Activated CD4-positive, alpha-beta T cell treated with anti-CD3 and anti-CD28 coated beads, Interleukin-2, amount 10 ng/mL, durations not matched to agents 7 days and 5 days (primary cell): ENCODE data around the gene CMTM1. TPM values are rescaled to one million over a fixed set of nuclear protein-coding genes. Genes with fewer than 3 reads are reported as not detected.
"Not testable (repeated sequence)": the region's sequence is repeated elsewhere in the genome, so short reads cannot be mapped to it uniquely, and the experiment has no call there.

Experiments used
- CTCF ChIA-PET: fragments of 350-600 bp; sonication (Branson Sonifier 250); formaldehyde crosslinking; loops from one replicate; lab custom pipeline; 2021; ENCODE audit warnings: antibody characterized with exemption; lab: Charles Lee
- POLR2A ChIA-PET: fragments of 350-600 bp; sonication (Branson Sonifier 250); formaldehyde crosslinking; loops from one replicate; lab custom pipeline; 2021; ENCODE audit warnings: antibody characterized with exemption; lab: Charles Lee
- DNase-seq: peaks from one replicate; pipeline ENCODE4 v3.0.0-alpha.2; 2020
- H3K27ac Mint-ChIP-seq: one replicate; pipeline ENCODE4 v1.8.0; 2021; ENCODE audit warnings: mild to moderate bottlenecking, moderate library complexity, mixed read lengths
- H3K27me3 Mint-ChIP-seq: one replicate; pipeline ENCODE4 v1.8.0; 2021; ENCODE audit warnings: mixed read lengths
- H3K36me3 Mint-ChIP-seq: one replicate; pipeline ENCODE4 v1.8.0; 2021; ENCODE audit warnings: low read depth, mixed read lengths
- H3K4me1 Mint-ChIP-seq: one replicate; pipeline ENCODE4 v1.8.0; 2021; ENCODE audit warnings: mixed read lengths
- H3K4me3 Mint-ChIP-seq: one replicate; pipeline ENCODE4 v1.8.0; 2021; ENCODE audit warnings: mild to moderate bottlenecking, moderate library complexity, mixed read lengths
- H3K9me3 Mint-ChIP-seq: one replicate; pipeline ENCODE4 v1.8.0; 2021; ENCODE audit warnings: mixed read lengths
- total RNA-seq, 2 experiments: library from RNA; stranded (reverse); gene quantifications; one replicate each; pipeline ENCODE4 v1.2.3, GENCODE V29; 2021

The CMTM1 gene
- total RNA-seq, 2 experiments from 2014 or later: 12.3 to 15.3 TPM

DNA sequence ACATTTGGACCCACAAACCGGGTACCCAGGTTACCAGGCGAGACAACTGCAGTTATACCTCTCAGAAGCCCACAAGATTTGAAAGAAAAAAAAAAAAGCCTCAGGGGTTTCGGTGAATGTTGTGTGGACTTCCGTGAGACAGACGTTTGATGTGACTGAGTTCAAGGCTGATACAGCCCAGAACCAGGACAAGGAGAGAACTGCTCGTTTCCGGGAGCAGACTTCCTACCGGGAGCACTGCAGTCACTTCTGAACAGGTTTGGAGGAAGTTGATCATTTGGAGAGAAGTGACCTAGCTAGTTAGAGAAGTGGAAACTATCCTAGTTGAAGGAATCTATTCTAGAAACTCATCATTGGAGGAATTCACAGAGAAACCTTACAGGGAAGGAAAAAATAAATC lies 13.0 kb upstream of the CMTM1 start:
- H3K27me3 Mint-ChIP-seq: no peaks in the 10 kb centered on the region
- CTCF ChIA-PET: interaction anchor here (1.0 to 3.9 kb wide), 7 partner anchors 10 to 51 kb away, joined by 3 to 29 read pairs (median 6); partner anchors contain the start of gene CMTM2
- H3K36me3 Mint-ChIP-seq: peaks cover 44% of the 10 kb centered on the region

GRCh38 chr16:66554021-66554420 lies 12.2 kb upstream of the CMTM1 start:
- Mint-ChIP-seq H3K27me3 (no peaks in the 10 kb centered on the region), H3K4me3 (peak overlapping the region; percentile 96), H3K9me3 (no peaks in the 10 kb centered on the region), H3K36me3 (peaks cover 49% of the 10 kb centered on the region), H3K4me1 (peaks cover 74% of the 10 kb centered on the region), H3K27ac (peak overlapping the region; percentile 95)
- DNase-seq: no peak
- CTCF ChIA-PET: interaction anchor here (0.9 to 1.8 kb wide), 6 partner anchors 9 to 148 kb away, joined by 3 to 5 read pairs (median 4); partner anchors contain the start of gene CMTM2
- POLR2A ChIA-PET: no interaction called here

More for the DNA sequence above, 13.0 kb upstream of the CMTM1 start:
- peak overlapping the region; percentile 95 for H3K27ac Mint-ChIP-seq
- H3K9me3 Mint-ChIP-seq: no peaks in the 10 kb centered on the region
- peaks cover 76% of the 10 kb centered on the region for H3K4me1 Mint-ChIP-seq
- peak overlapping the region; percentile 96 for H3K4me3 Mint-ChIP-seq
- peak; percentile 14 for DNase-seq
- POLR2A ChIA-PET: interaction anchor here (0.7 to 1.3 kb wide), 3 partner anchors 9 to 36 kb away, joined by 4 to 5 read pairs (median 4); no protein-coding TSS in a partner anchor

DNA sequence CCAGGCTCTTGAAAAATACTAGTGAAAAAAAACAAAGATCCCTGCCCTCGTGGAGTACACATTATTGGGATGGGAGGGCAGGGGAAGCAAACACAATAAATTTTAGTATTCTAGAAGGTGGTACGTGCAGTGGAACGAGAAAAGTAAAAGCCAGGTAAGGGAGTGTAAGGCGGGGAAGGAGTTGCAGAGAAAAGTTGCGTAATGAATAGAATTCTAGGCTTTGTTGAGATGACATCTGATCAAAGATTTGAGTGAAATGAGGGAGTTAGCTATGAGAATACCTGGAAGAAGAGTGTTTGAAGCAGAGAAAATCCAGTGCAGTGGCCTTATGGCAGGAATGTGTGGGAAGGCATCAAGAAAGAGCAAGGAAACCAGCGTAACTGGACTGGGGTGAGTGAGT lies 11.7 kb upstream of the CMTM1 start:
- peak overlapping the region; percentile 96 for H3K4me3 Mint-ChIP-seq
- POLR2A ChIA-PET: no interaction called here
- H3K4me1 Mint-ChIP-seq: peaks cover 75% of the 10 kb centered on the region
- no peak overlapping the region for H3K27ac Mint-ChIP-seq
- peaks cover 54% of the 10 kb centered on the region for H3K36me3 Mint-ChIP-seq
- no peaks in the 10 kb centered on the region for H3K27me3 Mint-ChIP-seq
- no peak for DNase-seq
- H3K9me3 Mint-ChIP-seq: no peaks in the 10 kb centered on the region
- CTCF ChIA-PET: interaction anchor here (0.9 to 1.5 kb wide), 5 partner anchors 9 to 148 kb away, joined by 3 to 4 read pairs (median 3); no protein-coding TSS in a partner anchor

DNA sequence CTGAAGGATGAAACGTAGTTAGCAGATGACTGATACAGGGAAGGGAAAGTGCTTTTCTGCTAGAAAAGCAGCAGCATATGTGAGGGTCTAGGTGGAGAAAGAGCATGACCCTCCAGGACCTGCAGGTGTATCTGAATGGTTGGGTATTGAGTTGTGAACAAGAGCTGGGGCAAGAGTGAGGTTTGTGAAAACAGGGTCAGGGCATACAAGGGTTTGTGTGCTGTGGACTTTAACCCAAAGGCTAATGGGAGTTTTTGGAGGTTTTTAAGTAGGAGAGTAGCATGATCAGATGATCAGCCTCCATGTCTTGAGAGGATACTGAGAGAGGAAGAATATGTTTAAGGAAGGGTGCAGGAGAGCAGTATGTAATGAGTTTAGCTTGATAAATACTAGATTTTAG lies 6.1 kb upstream of the CMTM1 start:
- DNase-seq: no peak
- H3K27me3 Mint-ChIP-seq: no peaks in the 10 kb centered on the region
- H3K27ac Mint-ChIP-seq: peak overlapping the region; percentile 17
- ChIA-PET CTCF (interaction anchor here (0.6 to 2.0 kb wide), 4 partner anchors 10 to 49 kb away, joined by 3 to 5 read pairs (median 3); no protein-coding TSS in a partner anchor), POLR2A (no interaction called here)
- H3K4me3 Mint-ChIP-seq: no peak overlapping the region
- H3K36me3 Mint-ChIP-seq: peaks cover 60% of the 10 kb centered on the region
- H3K9me3 Mint-ChIP-seq: no peaks in the 10 kb centered on the region
- H3K4me1 Mint-ChIP-seq: peaks cover 80% of the 10 kb centered on the region

GRCh38 chr16:66561381-66562080 lies 4.7 kb upstream of the CMTM1 start:
- Mint-ChIP-seq H3K4me3 (no peak overlapping the region), H3K27ac (peak overlapping the region; percentile 47), H3K36me3 (peaks cover 61% of the 10 kb centered on the region), H3K27me3 (no peaks in the 10 kb centered on the region), H3K9me3 (no peaks in the 10 kb centered on the region), H3K4me1 (peaks cover 68% of the 10 kb centered on the region)
- no peak for DNase-seq
- ChIA-PET POLR2A (interaction anchor here (0.6 kb wide), 1 partner anchor 9 kb away, joined by 5 read pairs; the partner anchor contains the start of gene CKLF), CTCF (interaction anchor here (0.7 to 1.2 kb wide), 5 partner anchors 11 to 39 kb away, joined by 3 to 4 read pairs (median 3); no protein-coding TSS in a partner anchor)

GRCh38 chr16:66562409-66562808 lies 3.8 kb upstream of the CMTM1 start:
- Mint-ChIP-seq H3K36me3 (peaks cover 68% of the 10 kb centered on the region), H3K27ac (peak overlapping the region; percentile 56), H3K9me3 (no peaks in the 10 kb centered on the region), H3K4me1 (peaks cover 66% of the 10 kb centered on the region), H3K4me3 (no peak overlapping the region), H3K27me3 (no peaks in the 10 kb centered on the region)
- ChIA-PET CTCF (interaction anchor here (1.0 to 1.7 kb wide), 6 partner anchors 9 to 40 kb away, joined by 3 to 4 read pairs (median 3); partner anchors contain the start of gene CKLF), POLR2A (interaction anchor here (0.6 kb wide), 1 partner anchor 10 kb away, joined by 5 read pairs; the partner anchor contains the start of gene CKLF)
- DNase-seq: no peak

GRCh38 chr16:66562986-66563385 lies 3.3 kb upstream of the CMTM1 start:
- CTCF ChIA-PET: interaction anchor here (1.1 to 2.1 kb wide), 5 partner anchors 9 to 22 kb away, joined by 3 to 11 read pairs (median 4); partner anchors contain the start of genes CKLF and CMTM2
- no peak overlapping the region for H3K4me3 Mint-ChIP-seq
- H3K9me3 Mint-ChIP-seq: no peaks in the 10 kb centered on the region

GRCh38 chr16:66563574-66564334 lies 2.5 kb upstream of the CMTM1 start:
- no peaks in the 10 kb centered on the region for H3K27me3 Mint-ChIP-seq
- DNase-seq: no peak
- peaks cover 66% of the 10 kb centered on the region for H3K36me3 Mint-ChIP-seq
- H3K9me3 Mint-ChIP-seq: no peaks in the 10 kb centered on the region
- CTCF ChIA-PET: interaction anchor here (0.6 to 2.1 kb wide), 6 partner anchors 10 to 69 kb away, joined by 3 to 11 read pairs (median 4); partner anchors contain the start of gene CMTM2
- POLR2A ChIA-PET: interaction anchor here (1.1 to 1.4 kb wide), 2 partner anchors 12 to 34 kb away, joined by 4 read pairs; partner anchors contain the start of gene CKLF
- H3K4me1 Mint-ChIP-seq: peaks cover 56% of the 10 kb centered on the region
- H3K4me3 Mint-ChIP-seq: no peak overlapping the region
- no peak overlapping the region for H3K27ac Mint-ChIP-seq

More at GRCh38 chr16:66562986-66563385, 3.3 kb upstream of the CMTM1 start:
- Mint-ChIP-seq H3K27me3 (no peaks in the 10 kb centered on the region), H3K4me1 (peaks cover 62% of the 10 kb centered on the region), H3K36me3 (peaks cover 70% of the 10 kb centered on the region), H3K27ac (peak overlapping the region; percentile 56)
- DNase-seq: no peak
- POLR2A ChIA-PET: interaction anchor here (1.1 kb wide), 1 partner anchor 11 kb away, joined by 4 read pairs; the partner anchor contains the start of gene CKLF

DNA sequence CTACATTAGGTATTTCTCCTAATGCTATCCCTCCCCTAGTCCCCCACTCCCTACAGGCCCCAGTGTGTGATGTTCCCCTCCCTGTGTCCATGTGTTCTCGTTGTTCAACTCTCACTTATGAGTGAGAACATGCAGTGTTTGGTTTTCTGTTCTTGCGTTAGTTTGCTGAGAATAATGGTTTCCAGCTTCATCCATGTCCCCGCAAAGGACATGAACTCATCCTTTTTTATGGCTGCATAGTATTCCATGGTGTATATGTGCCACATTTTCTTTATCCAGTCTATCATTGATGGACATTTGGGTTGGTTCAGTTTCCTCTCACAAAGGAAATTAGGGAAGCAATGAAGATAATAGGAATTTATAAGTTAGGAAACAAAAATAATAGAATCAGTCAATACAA lies 1.0 kb downstream of the CMTM1 start:
- H3K27ac Mint-ChIP-seq, DNase-seq, H3K9me3 Mint-ChIP-seq, POLR2A ChIA-PET, H3K4me3 Mint-ChIP-seq, H3K27me3 Mint-ChIP-seq: not testable (repeated sequence)
- CTCF ChIA-PET: interaction anchor here (1.0 kb wide), 1 partner anchor 13 kb away, joined by 3 read pairs; no protein-coding TSS in a partner anchor
- H3K4me1 Mint-ChIP-seq: peaks cover 24% of the 10 kb centered on the region
- H3K36me3 Mint-ChIP-seq: peaks cover 41% of the 10 kb centered on the region

DNA sequence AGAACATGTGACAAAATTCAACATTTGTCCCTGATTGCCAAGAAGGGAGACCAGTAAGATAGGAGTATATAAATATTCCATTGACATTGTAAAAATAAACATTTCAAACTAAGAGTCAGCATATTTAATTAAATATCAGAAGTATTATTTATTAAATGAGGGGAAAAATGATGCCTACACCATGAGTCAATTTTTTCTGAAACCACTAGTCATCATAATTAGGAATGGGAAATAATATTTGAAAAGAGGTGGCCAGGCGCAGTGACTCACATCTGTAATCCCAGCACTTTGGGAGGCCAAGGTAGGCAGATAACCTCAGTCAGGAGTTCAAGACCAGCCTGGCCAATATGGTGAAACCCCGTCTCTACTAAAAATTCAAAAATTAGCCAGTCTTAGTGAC lies 2.1 kb downstream of the CMTM1 start:
- no peak overlapping the region for H3K27ac Mint-ChIP-seq
- ChIA-PET CTCF (no interaction called here), POLR2A (no interaction called here)
- no peak overlapping the region for H3K4me3 Mint-ChIP-seq
- DNase-seq: no peak
- no peaks in the 10 kb centered on the region for H3K9me3 Mint-ChIP-seq
- peaks cover 41% of the 10 kb centered on the region for H3K36me3 Mint-ChIP-seq
- no peaks in the 10 kb centered on the region for H3K27me3 Mint-ChIP-seq
- H3K4me1 Mint-ChIP-seq: peaks cover 13% of the 10 kb centered on the region

- Mint-ChIP-seq H3K27me3 (no peaks in the 10 kb centered on the region), H3K4me3 (no peak overlapping the region), H3K4me1 (peaks cover 7% of the 10 kb centered on the region), H3K36me3 (peaks cover 37% of the 10 kb centered on the region), H3K27ac (no peak overlapping the region), H3K9me3 (no peaks in the 10 kb centered on the region)
- POLR2A ChIA-PET: no interaction called here
- DNase-seq: no peak
- CTCF ChIA-PET: interaction anchor here (2.4 kb wide), 1 partner anchor 17 kb away, joined by 9 read pairs; the partner anchor contains the start of gene CKLF
These were observed 2.9 kb downstream of the CMTM1 start for GRCh38 chr16:66569131-66569530.

DNA sequence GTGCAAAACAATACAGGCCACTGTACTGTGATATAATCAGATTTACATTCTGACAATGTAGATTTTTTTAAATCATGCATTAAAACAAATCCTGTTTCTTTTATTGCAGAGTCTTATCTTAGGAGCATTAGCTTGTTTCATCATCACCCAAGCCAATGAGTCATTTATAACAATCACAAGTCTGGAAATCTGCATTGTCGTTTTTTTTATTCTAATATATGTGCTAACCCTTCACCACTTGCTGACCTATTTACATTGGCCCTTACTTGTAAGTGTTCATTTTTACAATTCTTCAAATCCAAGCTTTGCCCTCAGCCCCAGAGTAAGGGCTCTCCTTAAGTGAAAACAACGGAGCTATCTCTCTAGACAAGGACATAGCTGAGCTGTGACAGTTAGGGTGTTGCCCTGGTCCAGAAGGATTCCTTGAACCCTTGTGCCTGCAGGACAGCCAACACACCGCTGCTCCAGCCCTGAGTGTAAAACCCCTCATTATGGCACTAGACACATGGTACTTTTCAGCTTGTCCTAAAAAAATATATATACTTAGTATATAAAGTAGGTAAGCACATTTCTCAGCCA lies 3.7 kb downstream of the CMTM1 start:
- CTCF ChIA-PET: interaction anchor here (0.8 to 2.4 kb wide), 6 partner anchors 9 to 81 kb away, joined by 3 to 9 read pairs (median 4); partner anchors contain the start of genes CKLF and CMTM2
- POLR2A ChIA-PET: no interaction called here

More for the DNA sequence above, 3.7 kb downstream of the CMTM1 start:
- H3K4me3 Mint-ChIP-seq: no peak overlapping the region
- H3K27ac Mint-ChIP-seq: no peak overlapping the region
- peaks cover 5% of the 10 kb centered on the region for H3K4me1 Mint-ChIP-seq
- no peaks in the 10 kb centered on the region for H3K9me3 Mint-ChIP-seq
- no peaks in the 10 kb centered on the region for H3K27me3 Mint-ChIP-seq
- DNase-seq: no peak
- H3K36me3 Mint-ChIP-seq: peaks cover 34% of the 10 kb centered on the region
